AG08395 (cell line): ENCODE measurements around the gene GFM2.
A peak's percentile ranks its signal among the peaks of the same experiment; 100 is the strongest.
"Not testable (repeated sequence)": the region's sequence is repeated elsewhere in the genome, so short reads cannot be mapped to it uniquely, and the experiment has no call there.

Experiments used
- DNase-seq: peaks from one replicate; pipeline ENCODE4 v3.0.0; 2012; ENCODE audit warnings: mixed read lengths, low spot score

The GFM2 gene

DNA sequence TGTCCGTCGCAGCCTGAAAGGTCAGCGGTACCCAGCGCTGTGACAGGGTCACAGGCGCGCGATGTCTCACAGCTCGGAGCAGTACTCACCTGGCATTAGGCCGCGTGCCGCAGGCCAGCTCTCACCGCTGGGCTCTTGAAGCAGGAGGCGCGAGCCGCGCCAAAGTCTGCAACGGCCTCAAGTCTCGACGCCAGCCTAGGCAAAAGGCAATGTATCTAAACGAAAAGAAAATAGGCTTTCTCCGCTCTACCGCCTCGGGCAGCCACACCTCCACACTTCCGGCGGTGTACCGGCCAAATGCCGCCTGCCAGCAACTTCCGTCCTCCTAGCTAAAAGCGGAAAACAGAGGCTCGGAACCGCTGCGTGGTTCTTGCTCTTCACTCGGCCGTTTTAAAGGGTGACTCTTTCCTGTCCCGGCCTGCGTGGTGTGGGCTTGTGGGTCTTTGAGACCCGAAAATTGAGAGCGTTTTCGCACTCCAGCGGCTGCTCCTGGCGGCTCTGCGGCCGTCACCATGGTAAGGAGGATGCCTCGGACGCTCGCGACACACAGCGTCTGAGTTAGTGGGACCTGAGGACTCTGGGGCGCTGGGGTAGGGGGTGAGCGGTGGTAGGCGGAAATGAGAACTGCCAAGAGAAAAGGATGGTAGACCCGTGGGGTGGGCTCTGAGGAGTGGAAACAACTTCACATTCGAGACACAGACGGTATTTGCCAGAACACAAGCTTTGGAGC, at the start of gene GFM2, which contains the start of gene NSA2:
GFM2 (minus strand) TSS at position 269 of the 730 bp plus-strand sequence. CDS start 3,375 bp downstream, outside the sequence.
NSA2 (plus strand) TSS at position 401 of the 730 bp plus-strand sequence; CDS start at position 513, 112 bp downstream.
- peak; percentile 87 for DNase-seq

GRCh38 chr5:74810915-74811314, 44.0 kb upstream of the GFM2 start:
- DNase-seq: no peak

DNA sequence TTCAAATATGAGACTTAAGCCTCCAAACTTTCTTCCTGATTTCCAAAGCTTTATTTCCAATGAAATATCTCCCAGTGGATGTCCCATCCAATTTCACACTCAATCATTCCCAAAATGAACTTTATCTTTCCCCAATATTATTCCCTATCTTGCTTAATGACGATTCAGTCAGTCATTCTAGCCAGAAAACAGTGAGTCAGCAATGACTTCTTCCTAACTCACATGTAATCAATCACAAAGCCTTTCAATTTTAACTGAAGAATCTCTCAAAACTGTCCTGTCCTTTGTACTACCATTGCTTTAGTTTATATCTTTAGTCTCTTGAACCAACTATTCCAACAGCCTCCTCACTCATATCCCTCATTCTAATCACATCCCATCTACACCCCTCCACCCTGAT, 35.0 kb upstream of the GFM2 start:
- DNase-seq: peak; percentile 17

DNA sequence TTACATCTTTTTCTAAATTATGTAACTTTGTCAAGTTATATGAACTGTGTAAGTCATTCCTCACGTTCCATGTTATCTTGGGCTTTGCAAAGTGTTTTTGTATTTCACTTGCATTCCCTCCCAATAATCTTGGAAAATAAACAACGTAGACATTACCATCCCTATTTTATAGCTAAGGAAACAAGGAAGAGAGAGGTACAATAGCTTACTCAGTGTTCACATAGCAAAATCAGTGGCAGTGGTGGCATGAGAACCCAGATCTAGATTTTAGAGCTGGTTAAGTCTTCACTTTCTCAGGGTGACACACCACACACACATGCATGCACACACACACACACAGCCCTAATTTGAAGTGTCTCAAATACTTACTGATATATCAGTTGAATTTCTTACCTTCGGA, 34.3 kb upstream of the GFM2 start:
- DNase-seq: no peak

GRCh38 chr5:74798977-74799911, 32.3 kb upstream of the GFM2 start:
- no peak for DNase-seq

GRCh38 chr5:74791669-74792068, 24.8 kb upstream of the GFM2 start:
- not testable (repeated sequence) for DNase-seq

DNA sequence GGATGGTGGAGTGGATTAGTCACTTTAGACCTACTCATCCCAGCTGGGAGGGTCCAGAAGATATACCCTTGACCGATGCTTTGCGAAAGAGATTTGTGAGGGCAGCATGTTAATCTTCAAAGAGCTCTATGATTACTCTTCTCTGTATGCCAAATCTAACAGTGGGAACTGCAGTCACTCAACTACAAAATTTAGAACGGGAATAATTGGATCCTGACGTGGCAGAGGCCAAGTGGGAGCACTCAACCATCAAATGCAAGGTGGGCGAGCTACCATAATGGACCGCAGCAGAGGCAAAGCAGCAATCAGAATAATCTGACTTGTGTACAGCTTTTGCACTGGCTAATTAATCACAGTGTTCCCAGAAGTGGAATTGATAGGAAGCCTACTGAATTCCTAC, 20.5 kb upstream of the GFM2 start:
- no peak for DNase-seq

DNA sequence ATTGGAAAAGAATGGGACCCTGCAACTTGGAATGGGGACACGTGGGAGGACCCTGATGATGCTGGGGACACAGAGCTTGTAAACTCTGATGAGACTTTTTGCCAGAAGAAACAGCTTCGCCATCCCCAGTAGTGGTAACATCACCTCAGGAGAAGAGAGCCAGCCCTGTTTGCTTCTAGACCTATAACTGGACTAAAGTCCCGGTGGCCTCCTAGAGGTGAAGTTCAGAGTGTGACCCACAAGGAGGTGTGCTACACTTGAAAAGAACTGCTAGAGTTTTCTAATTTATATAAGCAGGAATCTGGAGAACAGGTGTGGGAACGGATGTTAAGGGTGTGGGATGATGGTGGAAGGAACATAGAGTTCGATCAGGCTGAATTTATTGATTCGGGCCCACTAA, 19.9 kb upstream of the GFM2 start:
- no peak for DNase-seq

DNA sequence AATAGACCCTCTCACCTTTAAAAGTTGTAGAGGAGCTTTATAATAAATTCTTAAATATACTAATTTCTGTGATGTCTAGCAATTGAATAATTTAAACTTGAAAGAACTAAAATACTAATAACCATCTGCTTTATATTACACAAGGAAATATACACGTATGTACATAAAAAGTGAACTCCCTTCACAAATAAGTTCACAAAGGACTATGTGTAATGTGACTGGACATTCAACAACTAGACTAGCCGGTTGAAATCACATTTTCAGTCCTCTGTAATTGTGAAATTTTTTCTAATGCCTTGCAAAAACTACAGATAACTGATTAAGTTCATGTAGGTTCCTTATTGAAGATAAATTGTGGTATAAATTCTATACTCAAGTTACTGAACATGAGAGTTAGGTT, 11.7 kb upstream of the GFM2 start:
- DNase-seq: no peak

- DNase-seq: no peak
Measured at GRCh38 chr5:74772359-74772758, 5.4 kb upstream of the GFM2 start.

- DNase-seq: peak; percentile 39
Measured at GRCh38 chr5:74767579-74767913, 629 bp upstream of the GFM2 start.

DNA sequence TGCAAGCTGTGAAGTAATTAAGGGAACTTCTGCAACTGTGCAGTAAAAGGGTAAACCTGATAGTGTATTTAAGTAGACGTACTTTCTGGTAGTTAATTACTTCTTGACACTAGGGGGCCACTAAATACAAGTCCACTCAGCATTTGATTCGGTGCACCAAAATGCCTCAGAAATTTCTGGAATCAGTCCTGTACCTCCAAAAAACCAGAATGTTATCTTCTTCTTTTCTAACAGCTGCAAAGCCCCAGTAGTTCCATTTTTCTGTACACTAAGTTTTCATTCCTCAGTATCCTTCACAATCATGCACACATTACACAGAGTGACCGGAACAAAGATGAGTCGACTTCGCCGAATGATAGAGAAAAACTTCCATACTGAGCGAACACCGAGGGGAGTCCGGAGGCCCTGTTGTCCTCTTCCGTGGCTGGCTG, 484 bp downstream of the GFM2 start:
- DNase-seq: peak; percentile 55

- no peak for DNase-seq
Measured at GRCh38 chr5:74765929-74766328, 988 bp downstream of the GFM2 start.

DNA sequence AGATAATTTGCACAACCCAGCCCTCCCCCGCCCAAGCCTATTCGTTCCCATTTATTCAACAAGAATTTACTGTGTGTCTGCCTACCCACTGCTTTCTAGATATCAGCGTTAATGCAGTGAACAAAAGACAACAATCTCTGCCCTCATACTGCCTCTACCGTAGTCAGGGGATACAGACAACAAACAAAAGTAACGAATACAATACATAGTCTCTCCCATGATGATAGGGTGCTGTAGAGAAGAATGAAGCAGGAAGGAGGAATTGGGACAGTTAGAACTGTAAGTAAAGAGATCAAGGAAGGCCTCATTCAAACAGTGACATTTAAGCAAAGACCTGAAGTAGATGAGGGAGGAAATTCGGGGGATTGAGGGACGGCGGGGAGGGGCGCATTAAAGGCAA, 1.7 kb downstream of the GFM2 start:
- DNase-seq: no peak

DNA sequence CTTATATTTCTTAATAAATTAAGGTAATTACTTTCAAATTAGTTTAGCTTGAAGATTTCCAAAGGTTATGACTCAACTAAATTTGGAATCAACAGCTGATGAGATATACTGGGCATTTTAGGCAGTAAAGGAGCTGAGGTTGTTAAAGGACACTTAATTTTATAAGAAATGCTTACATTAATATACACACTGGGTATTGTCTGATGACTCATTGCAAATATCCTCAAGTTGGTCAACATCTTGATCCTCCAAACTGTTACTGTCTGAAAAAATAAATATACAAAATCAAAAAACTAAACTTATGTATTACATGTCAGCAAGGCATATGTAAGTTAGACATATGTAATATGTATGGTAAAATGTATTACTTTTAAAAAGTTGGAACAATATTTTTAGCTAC, 3.4 kb downstream of the GFM2 start:
- DNase-seq: no peak

DNA sequence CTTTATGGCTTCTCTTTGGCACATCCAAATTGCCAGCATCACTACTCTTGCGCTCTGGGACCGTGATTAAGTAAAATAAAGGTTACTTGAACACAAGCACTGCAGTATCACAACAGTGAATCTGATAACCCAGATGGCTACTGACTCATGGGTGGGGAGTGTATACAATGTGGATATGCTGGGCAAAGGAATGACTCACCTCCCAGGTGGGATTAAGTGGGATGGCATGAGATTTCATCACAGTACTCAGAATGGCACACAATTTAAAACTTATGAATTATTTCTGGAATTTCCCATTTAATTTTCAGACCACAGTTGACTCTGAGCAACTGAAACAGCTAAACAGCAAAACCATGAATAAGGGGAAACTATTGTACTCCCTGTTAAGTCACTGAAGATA, 4.3 kb downstream of the GFM2 start:
- peak; percentile 47 for DNase-seq

- no peak for DNase-seq
Measured at GRCh38 chr5:74761241-74761640, 5.7 kb downstream of the GFM2 start.

DNA sequence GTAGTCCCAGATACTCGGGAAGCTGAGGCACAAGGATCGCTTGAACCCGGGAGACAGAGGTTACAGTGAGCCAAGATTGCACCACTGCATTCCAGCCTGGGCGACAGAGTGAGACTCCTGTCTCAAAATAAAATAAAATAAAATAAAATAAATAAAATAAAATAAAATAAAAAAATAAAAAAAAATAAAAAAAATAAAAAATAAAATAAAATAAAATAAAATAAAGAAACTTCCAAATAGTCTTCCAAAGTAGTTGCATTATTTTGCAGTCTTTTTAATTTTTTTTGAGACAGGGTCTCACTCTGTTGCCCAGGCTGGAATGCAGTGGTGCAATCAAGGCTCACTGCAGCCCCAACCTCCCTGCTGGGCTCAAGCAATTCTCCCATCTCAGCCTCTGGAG, 18.2 kb downstream of the GFM2 start:
- not testable (repeated sequence) for DNase-seq

DNA sequence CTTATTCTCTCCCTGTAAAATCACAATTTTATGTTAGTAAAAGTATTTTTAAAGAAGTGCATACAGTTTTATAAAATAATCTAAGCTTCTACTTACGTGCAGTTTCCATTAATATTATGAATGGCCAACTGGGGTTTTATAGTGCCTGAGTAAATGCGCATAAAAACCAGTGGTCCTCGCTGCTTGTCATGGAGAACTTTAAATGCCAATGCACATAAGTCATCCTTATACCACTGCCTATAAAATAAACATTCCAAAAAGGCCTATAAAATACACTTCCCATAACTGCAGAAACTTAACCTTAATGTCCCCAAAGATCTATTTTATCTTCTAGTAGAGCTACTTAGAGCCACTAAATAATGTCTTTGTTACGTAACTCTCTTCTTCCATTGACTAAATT, 28.5 kb downstream of the GFM2 start:
- no peak for DNase-seq

GRCh38 chr5:74736759-74737158, 30.2 kb downstream of the GFM2 start:
- no peak for DNase-seq

DNA sequence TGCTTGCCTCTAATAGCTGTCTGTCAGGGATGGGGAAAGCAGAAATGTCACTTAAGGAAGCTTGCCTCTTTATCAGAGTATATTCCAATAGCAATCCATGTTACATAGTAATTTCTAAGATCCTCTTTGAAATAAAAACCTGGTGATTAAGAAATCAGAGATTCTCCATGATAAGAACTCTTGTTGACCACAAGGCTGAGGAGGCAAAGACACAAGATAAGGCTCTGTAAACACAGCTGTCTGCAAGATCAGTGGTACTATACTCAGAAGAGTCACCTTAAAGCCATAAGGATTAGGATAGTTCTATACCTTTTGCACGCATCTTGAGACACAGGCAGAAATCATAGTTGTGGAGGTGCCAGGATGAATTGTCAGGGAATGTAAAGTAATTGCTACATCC, 41.6 kb downstream of the GFM2 start:
- no peak for DNase-seq

DNA sequence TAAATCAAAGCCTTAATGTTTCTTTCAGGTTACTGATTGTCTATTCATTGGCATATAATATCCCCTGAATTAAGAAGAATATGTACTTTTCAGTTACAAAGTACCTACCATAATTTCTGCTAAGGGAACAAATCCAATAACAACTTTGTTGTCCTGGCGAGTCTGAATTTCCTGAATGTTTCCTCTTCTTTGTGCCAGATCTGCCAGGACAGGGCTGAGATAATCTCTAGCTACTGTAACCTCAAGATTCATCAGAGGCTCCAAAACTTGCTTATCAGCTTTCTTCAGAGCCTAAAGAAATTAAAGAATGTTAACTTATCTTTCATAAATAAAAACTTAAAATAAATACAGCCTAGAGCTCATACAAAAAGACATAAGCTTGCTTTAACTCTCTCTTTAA, 44.6 kb downstream of the GFM2 start:
- no peak for DNase-seq

- no peak for DNase-seq
Measured at GRCh38 chr5:74717596-74717995, 49.3 kb downstream of the GFM2 start.
